NCI-H69 (cell line): ENCODE results near the gene PLA2G6.

Experiments
- DNase-seq: peaks from one replicate; lab custom pipeline; 2025; lab: John Stamatoyannopoulos, UW

The PLA2G6 gene

DNA sequence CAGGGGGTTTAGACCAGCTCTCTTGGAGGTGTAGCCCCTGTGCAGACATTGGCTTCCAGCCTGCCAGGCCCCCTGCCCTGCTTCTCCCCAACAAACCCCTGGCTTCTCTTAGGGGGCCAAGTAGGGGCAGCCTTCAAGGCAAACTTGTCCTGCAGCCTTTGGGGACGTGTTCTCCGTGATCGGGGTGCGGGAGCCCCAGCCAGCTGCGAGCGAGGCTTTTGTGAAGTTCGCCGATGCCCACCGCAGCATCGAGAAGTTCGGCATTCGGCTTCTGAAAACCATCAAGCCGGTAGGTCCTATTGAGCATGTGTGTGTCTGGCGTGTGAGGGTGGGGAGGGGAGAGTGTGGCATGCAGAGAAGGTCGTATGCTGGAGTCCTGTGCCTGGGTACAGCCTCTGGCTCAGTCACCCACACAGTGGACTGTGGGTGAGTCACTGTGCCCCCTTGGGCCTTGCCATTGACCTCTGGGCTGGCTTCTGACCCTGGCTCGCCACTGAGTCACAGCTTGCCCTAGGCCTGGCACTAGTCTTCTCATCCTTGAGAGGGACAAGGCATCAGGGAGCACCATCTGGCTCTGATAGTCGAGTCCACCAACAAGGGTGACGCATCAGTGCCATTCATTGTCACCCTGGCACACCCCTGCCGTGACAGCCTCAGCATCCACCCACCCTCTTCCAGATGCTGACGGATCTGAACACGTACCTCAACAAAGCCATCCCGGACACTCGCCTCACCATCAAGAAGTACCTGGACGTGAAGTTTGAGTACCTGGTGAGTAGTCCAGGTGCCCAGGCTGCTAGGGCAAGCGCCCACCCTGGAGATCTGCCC, 109.1 kb downstream of the PLA2G6 start:
- no peak for DNase-seq

DNA sequence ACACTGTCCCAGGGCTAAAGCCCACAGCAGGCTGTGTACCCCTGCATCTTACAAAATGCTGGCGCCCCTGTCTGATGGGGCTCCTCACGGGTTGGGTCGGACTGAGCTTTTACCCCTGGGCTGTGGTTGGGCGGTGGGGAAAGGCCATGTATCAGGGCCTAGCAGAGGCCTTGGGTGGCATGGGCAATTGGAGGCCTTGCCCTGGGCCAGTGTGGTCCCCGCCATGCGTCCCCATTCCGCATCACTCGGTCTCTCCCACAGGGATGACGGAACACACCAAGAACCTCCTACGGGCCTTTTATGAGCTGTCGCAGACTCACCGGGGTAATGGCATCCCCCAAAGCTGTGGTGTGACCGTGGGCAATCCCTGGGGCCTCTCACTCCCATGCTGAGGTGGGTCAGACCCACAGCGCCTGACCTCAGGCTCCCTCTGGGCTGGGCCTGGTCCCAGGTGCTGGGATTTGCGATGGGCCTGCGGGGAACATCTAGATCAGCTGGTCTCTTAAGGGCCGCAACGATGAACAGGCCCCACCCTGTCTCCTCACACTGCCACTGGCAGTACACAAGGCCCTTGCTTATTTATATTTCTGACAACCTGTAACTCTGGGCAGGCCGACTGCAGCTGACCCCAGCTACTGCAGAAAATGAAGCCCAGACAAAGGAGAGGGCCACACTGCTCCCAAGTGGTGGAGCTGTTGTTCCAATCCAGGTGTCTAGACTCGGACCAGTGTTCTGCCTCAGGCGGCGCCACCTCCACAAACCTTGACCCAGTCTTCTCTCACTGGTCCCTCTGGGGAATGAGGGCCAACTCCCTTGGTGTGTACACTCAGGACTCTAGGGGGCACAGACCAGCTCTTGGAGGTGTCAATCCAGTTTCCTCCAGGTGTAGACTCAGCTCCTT, 110.0 kb downstream of the PLA2G6 start:
- DNase-seq = no peak

DNA sequence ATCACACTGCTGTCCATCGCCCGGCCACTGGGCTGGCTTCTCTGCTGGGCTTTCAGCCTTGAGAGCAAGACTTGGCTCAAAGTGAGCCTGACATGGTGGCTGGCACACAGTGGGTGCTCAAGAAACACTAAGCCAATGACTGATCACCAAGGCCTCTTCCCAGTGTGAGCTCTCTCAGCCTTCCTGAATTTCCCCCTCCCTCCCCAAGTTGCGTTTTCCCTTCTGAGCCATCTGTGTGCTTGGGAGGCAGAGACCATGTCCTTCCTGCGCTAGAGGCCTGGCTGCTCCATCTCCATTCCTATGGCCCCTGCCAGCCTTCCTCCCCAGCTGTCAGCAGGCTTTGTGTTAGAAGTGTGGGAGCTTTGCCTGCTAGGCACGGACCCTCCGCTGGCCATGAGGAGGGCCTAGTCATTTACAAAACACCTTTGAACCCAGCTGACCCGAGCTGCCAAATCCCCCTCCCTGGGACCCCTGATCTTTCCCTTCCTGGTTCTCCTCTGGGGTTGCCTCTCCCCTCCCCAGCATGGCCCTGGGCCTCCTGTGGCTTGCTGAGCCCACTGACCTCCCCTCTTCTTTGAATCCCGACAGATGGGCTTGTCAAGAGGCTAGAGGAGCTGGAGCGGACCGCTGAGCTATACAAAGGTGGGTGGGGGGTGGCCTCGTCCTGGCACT, 111.2 kb downstream of the PLA2G6 start:
- no peak for DNase-seq

DNA sequence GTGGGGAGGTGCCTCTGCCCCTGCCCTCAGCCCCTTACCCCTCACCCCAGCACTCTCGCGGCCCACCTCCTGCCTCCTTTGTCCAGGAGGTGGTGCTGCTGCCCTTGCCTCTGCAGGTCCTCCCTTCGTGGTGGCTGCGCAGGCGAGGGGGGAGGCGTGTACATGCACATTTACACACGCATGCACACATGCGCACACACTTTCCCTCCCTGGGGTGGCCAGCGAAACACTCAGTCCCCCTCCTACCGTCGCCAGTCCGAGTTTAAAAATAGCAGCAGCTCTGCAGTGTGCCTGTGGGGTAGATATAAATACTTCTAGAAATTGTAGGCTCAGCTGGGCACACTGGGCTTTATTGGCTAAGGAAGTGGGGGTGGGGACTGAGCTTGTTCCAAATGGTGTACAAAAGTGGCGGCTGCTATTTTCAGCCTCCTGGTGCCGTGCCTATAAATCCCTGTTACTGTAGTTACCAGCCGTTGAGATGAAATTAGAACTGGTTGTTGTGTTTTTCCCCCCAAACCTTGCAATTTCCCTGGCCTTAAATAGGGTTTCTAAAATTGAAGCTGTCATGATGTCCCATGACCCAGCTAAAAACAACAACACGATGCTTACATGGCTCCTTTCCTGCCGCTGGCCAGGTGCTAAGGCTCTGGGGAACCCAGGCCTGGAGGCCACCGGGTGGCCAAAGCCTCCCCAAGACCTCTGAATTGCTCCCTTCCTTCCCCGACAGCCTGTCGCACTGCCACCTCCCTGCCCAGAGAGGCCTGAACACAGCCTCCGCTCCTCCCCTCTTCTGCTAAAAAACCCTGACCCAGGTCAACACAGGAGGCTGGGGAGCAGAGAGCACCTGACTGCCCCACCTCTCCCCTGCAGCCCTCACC, 112.0 kb downstream of the PLA2G6 start:
- DNase-seq = no peak

DNA sequence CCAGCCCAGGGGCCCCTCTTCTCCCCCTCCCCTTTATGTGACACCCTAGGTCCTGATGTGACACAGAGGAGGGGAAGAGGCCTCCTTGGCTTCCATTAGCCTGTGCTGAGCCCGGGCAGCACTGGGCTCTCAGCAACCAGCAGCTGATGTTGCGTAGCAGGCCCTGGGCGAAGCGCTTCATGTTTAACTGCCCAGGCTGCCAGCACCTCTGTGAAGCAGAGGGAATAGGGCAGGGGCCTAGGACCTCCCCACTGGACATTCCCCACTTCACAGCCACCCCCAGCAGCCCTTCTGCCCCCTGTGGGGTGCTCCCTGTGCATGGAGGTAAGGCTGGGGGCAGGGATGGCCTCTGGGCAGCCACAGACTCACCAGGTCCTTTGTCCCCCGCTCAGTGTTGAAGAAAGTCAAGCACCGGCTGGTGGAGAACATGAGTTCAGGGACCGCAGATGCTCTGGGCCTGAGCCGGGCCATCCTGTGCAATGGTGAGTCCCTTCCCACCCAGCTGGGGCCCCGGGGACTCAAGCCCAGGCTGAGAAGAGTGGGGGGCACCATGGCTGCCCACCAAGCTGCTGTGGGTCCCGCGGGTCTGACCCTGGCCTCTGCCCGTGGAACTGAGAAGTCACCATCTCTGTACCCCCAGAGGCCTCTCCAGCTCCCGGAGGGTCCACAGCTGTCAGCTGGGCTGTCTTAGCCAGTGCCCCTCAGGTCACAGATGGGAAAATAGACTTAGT, 112.8 kb downstream of the PLA2G6 start:
- no peak for DNase-seq

DNA sequence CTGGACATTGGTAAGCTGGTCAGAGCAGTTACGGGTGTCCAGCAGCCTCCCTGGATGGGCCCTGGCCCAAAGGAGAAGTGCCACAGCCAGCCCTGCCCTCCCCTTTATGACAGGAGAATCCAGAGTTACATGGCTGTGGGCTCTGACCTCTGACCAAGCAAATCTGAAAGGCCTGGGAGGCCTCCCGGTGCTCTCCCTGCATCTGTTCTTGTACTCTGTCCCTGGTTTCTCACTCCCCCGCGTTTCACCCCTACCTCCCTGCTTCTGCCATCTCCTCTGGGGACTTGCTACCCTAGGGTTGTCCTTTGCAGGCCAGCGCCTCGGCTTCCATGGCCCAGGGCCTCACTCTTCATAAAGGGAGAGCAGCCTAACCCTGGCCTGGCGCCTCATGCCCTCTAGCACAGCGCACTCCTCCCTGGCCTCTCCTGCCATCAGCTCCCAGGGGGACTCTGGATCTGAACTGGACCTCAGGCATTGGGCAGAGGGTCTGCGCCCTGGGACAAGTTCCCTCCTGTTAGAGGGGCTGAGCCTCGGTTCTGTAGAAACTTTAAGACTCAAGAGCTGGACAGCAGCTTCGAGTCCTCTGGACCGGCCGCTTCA, 113.8 kb downstream of the PLA2G6 start:
- no peak for DNase-seq

DNA sequence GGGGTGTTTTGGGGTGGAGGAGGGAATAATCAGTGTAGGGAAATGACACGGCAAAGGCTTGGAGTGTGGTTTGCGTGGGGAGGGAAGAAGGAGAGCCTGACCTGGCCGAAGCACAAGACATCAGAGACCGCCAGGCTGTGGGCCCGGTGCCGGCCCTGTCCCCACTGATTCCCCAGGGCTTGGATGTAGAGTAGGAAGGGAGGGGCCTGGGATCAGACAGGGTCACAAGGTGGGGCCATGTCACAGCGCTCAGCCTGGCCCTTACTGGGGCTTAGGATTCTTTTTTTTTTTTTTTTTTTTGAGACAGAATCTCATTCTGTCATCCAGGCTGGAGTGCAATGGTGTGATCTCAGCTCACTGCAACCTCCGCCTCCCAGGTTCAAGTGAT, 114.6 kb downstream of the PLA2G6 start:
- no peak for DNase-seq

DNA sequence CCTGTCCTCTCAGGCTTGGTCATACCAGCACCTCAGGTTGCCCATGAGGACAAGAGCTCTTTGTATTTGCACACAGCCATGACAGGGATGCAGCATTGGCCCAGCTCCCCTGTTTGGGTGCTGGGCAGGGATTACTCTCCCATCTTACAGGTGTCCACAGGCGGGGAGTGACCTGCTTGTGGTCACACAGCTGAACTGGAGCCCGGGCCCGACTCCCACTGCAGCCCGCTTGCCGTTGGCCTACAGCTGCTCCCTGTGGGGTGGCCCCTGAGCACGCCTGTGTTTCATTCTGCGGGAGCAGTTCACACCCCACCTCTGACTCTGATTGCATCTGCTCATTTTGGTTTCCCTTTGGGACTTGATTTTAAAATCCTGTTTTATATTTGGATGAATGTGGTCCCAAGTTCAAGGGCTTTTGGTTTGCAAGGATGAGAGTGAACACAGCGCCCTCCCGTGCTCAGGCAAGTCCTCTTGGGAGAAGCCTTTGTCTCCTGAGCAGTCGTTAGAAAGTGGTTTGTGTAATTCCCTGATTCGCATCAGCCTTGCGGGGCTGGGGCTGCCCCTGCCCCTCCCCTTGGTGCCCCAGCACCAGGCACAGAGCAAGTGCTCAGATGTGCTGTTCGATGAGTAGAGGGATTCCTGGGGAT, 115.1 kb downstream of the PLA2G6 start:
- DNase-seq = no peak

DNA sequence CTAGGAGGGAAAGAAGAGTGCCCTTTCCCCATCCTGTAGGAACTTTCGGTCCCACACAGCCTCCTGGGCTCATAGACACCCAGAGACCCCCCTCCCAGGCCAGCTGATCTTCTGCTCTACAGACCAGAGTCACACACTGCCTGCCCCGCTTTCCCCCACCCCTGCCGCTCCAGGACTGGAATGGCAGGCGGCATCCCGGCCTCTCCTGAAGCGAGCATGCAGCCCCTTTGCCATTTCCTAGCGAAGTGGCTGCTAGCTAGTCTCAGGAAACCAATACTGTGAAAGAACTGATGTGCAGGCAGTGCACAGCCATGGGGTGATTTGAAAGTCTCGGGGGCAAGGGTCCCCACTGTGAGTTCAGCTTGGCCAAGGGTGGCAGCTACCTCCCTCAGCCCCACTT, 116.1 kb downstream of the PLA2G6 start:
- no peak for DNase-seq

DNA sequence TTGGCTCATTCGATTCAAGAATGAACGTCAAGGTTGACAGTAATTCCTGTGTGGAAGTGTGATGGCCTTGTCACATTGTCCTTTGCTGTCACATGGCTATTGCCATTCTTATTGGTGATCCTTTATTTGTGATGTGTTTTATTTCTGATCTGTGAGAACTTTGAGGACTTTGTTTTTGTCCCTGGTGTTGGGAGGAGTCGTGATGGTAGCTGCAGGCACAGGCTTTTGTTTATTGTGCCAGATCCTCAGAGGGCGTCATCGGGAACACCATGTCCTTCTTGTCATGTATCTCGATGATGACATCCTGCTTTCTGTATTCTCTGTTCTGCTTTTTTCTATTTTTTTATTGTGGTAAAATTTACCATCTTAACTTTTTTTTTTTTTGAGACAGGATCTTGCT, 118.8 kb downstream of the PLA2G6 start:
- DNase-seq = no peak
